IPS DF 6.9 (cell line): ENCODE results near the gene DNAH1.

ENCODE experiments used
- DNase-seq: peaks from one replicate; pipeline ENCODE4 v3.0.0-alpha.2; 2013; ENCODE audit warnings: low read depth, low spot score
- H3K27ac ChIP-seq: one replicate; pipeline ENCODE4 v1.5.1; 2013; ENCODE audit warnings: low read length, control low read depth
- H3K27me3 ChIP-seq: 2 replicates; pipeline ENCODE4 v1.6.1; 2013; ENCODE audit warnings: mild to moderate bottlenecking, low read length; ENCODE audit not compliant: control insufficient read depth, insufficient read depth
- H3K36me3 ChIP-seq: 2 replicates; pipeline ENCODE4 v1.6.1; 2013; ENCODE audit warnings: low read length; ENCODE audit not compliant: control insufficient read depth, insufficient read depth
- H3K4me1 ChIP-seq: 2 replicates; pipeline ENCODE4 v1.6.1; 2013; ENCODE audit warnings: low read length; ENCODE audit not compliant: control insufficient read depth, insufficient read depth
- H3K4me3 ChIP-seq: 2 replicates; pipeline ENCODE4 v1.5.1; 2013; ENCODE audit warnings: mild to moderate bottlenecking, low read length
- H3K9me3 ChIP-seq: 2 replicates; pipeline ENCODE4 v1.6.1; 2013; ENCODE audit warnings: low read length, inconsistent platforms; ENCODE audit not compliant: control insufficient read depth, insufficient read depth
- WGBS: extraction: QIAGEN DNeasy Blood & Tissue Kit; methylation state at CpG from one replicate; pipeline ENCODE4 v1.1.7; 2013; ENCODE audit warnings: mixed read lengths, missing lambda C conversion rate; ENCODE audit not compliant: insufficient read length, insufficient coverage; 5-methylcytosine and 5-hydroxymethylcytosine counted together

The DNAH1 gene

GRCh38 chr3:52291508-52292181, 24.5 kb upstream of the DNAH1 start:
- Histone ChIP-seq H3K9me3 (no peaks in the 10 kb centered on the region), H3K36me3 (no peaks in the 10 kb centered on the region), H3K4me3 (no peak overlapping the region), H3K27ac (no peak overlapping the region), H3K4me1 (no peaks in the 10 kb centered on the region), H3K27me3 (no peaks in the 10 kb centered on the region)
- no CpG with 5 or more reads among the region's 7 CpGs for WGBS
- DNase-seq = no peak

- Histone ChIP-seq H3K36me3 (no peaks in the 10 kb centered on the region), H3K9me3 (no peaks in the 10 kb centered on the region), H3K27me3 (no peaks in the 10 kb centered on the region), H3K4me3 (no peak overlapping the region), H3K27ac (no peak overlapping the region), H3K4me1 (no peaks in the 10 kb centered on the region)
- WGBS = no CpG with 5 or more reads among the region's 20 CpGs
- no peak for DNase-seq
These were observed 23.7 kb upstream of the DNAH1 start for GRCh38 chr3:52292247-52293065.

- Histone ChIP-seq H3K4me3 (no peak overlapping the region), H3K4me1 (peaks cover 7% of the 10 kb centered on the region), H3K36me3 (no peaks in the 10 kb centered on the region), H3K27me3 (no peaks in the 10 kb centered on the region), H3K27ac (no peak overlapping the region), H3K9me3 (no peaks in the 10 kb centered on the region)
- DNase-seq = no peak
- WGBS = no CpG with 5 or more reads among the region's 17 CpGs
These were observed 22.4 kb upstream of the DNAH1 start for GRCh38 chr3:52293491-52294319.

GRCh38 chr3:52294320-52295150, 21.6 kb upstream of the DNAH1 start:
- no peaks in the 10 kb centered on the region for H3K27me3 ChIP-seq
- H3K4me1 ChIP-seq = peaks cover 7% of the 10 kb centered on the region
- no peak overlapping the region for H3K4me3 ChIP-seq
- H3K36me3 ChIP-seq = no peaks in the 10 kb centered on the region
- H3K9me3 ChIP-seq = no peaks in the 10 kb centered on the region
- H3K27ac ChIP-seq = no peak overlapping the region
- no peak for DNase-seq
- no CpG with 5 or more reads among the region's 11 CpGs for WGBS

GRCh38 chr3:52295671-52296208, 20.4 kb upstream of the DNAH1 start:
- WGBS = no CpG with 5 or more reads among the region's 5 CpGs
- peaks cover 9% of the 10 kb centered on the region for H3K4me1 ChIP-seq

GRCh38 chr3:52297242-52298148, 18.6 kb upstream of the DNAH1 start:
- Histone ChIP-seq H3K4me3 (no peak overlapping the region), H3K36me3 (no peaks in the 10 kb centered on the region), H3K27ac (no peak overlapping the region), H3K4me1 (peaks cover 9% of the 10 kb centered on the region), H3K27me3 (no peaks in the 10 kb centered on the region), H3K9me3 (no peaks in the 10 kb centered on the region)
- no peak for DNase-seq
- no CpG with 5 or more reads among the region's 11 CpGs for WGBS

More at GRCh38 chr3:52295671-52296208, 20.4 kb upstream of the DNAH1 start:
- no peak for DNase-seq
- no peaks in the 10 kb centered on the region for H3K36me3 ChIP-seq
- no peaks in the 10 kb centered on the region for H3K27me3 ChIP-seq
- H3K4me3 ChIP-seq = no peak overlapping the region
- H3K9me3 ChIP-seq = no peaks in the 10 kb centered on the region
- H3K27ac ChIP-seq = no peak overlapping the region

GRCh38 chr3:52298149-52299098, 17.7 kb upstream of the DNAH1 start:
- DNase-seq = no peak
- Histone ChIP-seq H3K4me1 (peaks cover 9% of the 10 kb centered on the region), H3K27ac (no peak overlapping the region)

GRCh38 chr3:52299247-52299878, 16.8 kb upstream of the DNAH1 start:
- H3K9me3 ChIP-seq = no peaks in the 10 kb centered on the region
- peaks cover 9% of the 10 kb centered on the region for H3K4me1 ChIP-seq
- H3K4me3 ChIP-seq = peak overlapping the region; percentile 1; the same call in 1 of the 2 replicates
- DNase-seq = no peak
- no peaks in the 10 kb centered on the region for H3K27me3 ChIP-seq
- H3K27ac ChIP-seq = no peak overlapping the region
- no CpG with 5 or more reads among the region's 10 CpGs for WGBS
- no peaks in the 10 kb centered on the region for H3K36me3 ChIP-seq

More at GRCh38 chr3:52298149-52299098, 17.7 kb upstream of the DNAH1 start:
- peak overlapping the region; percentile 0; the same call in 1 of the 2 replicates for H3K4me3 ChIP-seq
- no peaks in the 10 kb centered on the region for H3K9me3 ChIP-seq
- no CpG with 5 or more reads among the region's 17 CpGs for WGBS
- no peaks in the 10 kb centered on the region for H3K36me3 ChIP-seq
- H3K27me3 ChIP-seq = no peaks in the 10 kb centered on the region
